HCT116 (cell line): ENCODE measurements around the gene MYBPC3. TPM values are rescaled to one million over a fixed set of nuclear protein-coding genes. Genes with fewer than 3 reads are reported as not detected.

Experiments
- ATAC-seq: fragments of 200-7000 bp; cut with Tn5 transposase; 2 replicates; pipeline ENCODE4 v1.9.1; 2020; ENCODE audit warnings: mild to moderate bottlenecking, moderate library complexity
- BruUV-seq: library from RNA; stranded (reverse); fragments of 400-500 nt; replicated peaks from 2 replicates; lab custom pipeline; 2021; lab: Mats Ljungman, UMichigan
- CTCF ChIA-PET: fragments of 300-600 bp; sonication (Branson Sonifier 250); formaldehyde crosslinking; loops from one replicate; lab custom pipeline; 2021; ENCODE audit warnings: antibody characterized with exemption; lab: Charles Lee
- POLR2A ChIA-PET: fragments of 300-600, 350-600 bp; sonication (Branson Sonifier 250); formaldehyde crosslinking; loops from one replicate; lab custom pipeline; 2021; ENCODE audit warnings: antibody characterized with exemption; lab: Charles Lee
- RAD21 ChIA-PET, 2 experiments: fragments of 300-600 bp; sonication (Branson Sonifier 250); formaldehyde crosslinking; loops; one replicate each; lab custom pipeline; 2023; ENCODE audit warnings: low total read pairs in 2 of 2; ENCODE audit not compliant: uncharacterized antibody in 2 of 2, unreplicated experiment in 2 of 2, low non-redundant PET in 1 of 2; lab: Charles Lee
- DNase-seq: peaks from one replicate; pipeline ENCODE4 v3.0.0-alpha.2; 2010; ENCODE audit warnings: low read depth, low spot score
- H2AFZ ChIP-seq: fragments of 200-600 bp; shearing (Covaris generic), sonication (generic); 2 replicates; pipeline ENCODE4 v1.6.1; 2017; ENCODE audit warnings: low read depth, mixed run types, mixed read lengths, antibody characterized with exemption, low read length; ENCODE audit not compliant: poor library complexity, severe bottlenecking
- H3K27ac ChIP-seq: 2 replicates; pipeline ENCODE4 v1.5.1; 2012; ENCODE audit warnings: low read depth, low read length
- H3K27me3 ChIP-seq: fragments of 200-600 bp; sonication (generic); 2 replicates; pipeline ENCODE4 v1.6.1; 2016; ENCODE audit warnings: mixed run types, low read length, mixed read lengths; ENCODE audit not compliant: insufficient read depth
- H3K36me3 ChIP-seq, 2 experiments: fragments of 200-500 bp in 1 of 2; fragments of 200-600 bp in 1 of 2; sonication (Bioruptor generic) in 1 of 2; sonication (generic) in 1 of 2; 2 replicates each; pipeline versions ENCODE4 v1.5.1 to v1.6.1; 2014 to 2016; ENCODE audit warnings: low read length in 2 of 2, inconsistent platforms in 1 of 2, mixed read lengths in 1 of 2, mixed run types in 1 of 2; ENCODE audit not compliant: insufficient read depth in 2 of 2, control insufficient read depth in 1 of 2
- H3K4me1 ChIP-seq, 2 experiments: fragments of 200-600 bp in 1 of 2; sonication (generic) in 1 of 2; 2 replicates each; pipeline versions ENCODE4 v1.5.1 to v1.6.1; 2012 to 2017; ENCODE audit warnings: low read length in 2 of 2, inconsistent platforms in 1 of 2, mild to moderate bottlenecking in 1 of 2, mixed read lengths in 1 of 2, mixed run types in 1 of 2, moderate library complexity in 1 of 2; ENCODE audit not compliant: insufficient read depth in 2 of 2, control insufficient read depth in 1 of 2
- H3K4me2 ChIP-seq: fragments of 200-600 bp; sonication (generic); 2 replicates; pipeline ENCODE4 v1.6.1; 2017; ENCODE audit warnings: mixed run types, low read length, mixed read lengths
- H3K4me3 ChIP-seq, 2 experiments: fragments of 200-600 bp in 1 of 2; sonication (generic) in 1 of 2; replicated peaks in 1 of 2; 2 replicates each; pipeline ENCODE4 v1.5.1; 2011 to 2016; ENCODE audit warnings: low read length in 2 of 2, control low read depth in 1 of 2, low read depth in 1 of 2, mild to moderate bottlenecking in 1 of 2, mixed read lengths in 1 of 2, mixed run types in 1 of 2
- H3K79me2 ChIP-seq: fragments of 200-600 bp; sonication (generic); 2 replicates; pipeline ENCODE4 v1.6.1; 2017; ENCODE audit warnings: mild to moderate bottlenecking, mixed run types, low read length, moderate library complexity, mixed read lengths; ENCODE audit not compliant: insufficient read depth
- H3K9ac ChIP-seq: fragments of 200-600 bp; sonication (generic); 2 replicates; pipeline ENCODE4 v1.6.1; 2016; ENCODE audit warnings: low read length, mixed read lengths
- H3K9me2 ChIP-seq: fragments of 200-600 bp; sonication (generic), shearing (Covaris generic); 2 replicates; pipeline ENCODE4 v1.6.1; 2017; ENCODE audit warnings: mixed run types, mild to moderate bottlenecking, moderate library complexity; ENCODE audit not compliant: insufficient read depth
- H3K9me3 ChIP-seq, 2 experiments: fragments of 200-500 bp in 1 of 2; fragments of 200-600 bp in 1 of 2; sonication (Bioruptor generic) in 1 of 2; sonication (generic) in 1 of 2; 2 replicates each; pipeline ENCODE4 v1.6.1; 2014 to 2017; ENCODE audit warnings: low read length in 2 of 2, mixed read lengths in 2 of 2, inconsistent platforms in 1 of 2, low read depth in 1 of 2, mild to moderate bottlenecking in 1 of 2, mixed run types in 1 of 2, moderate library complexity in 1 of 2; ENCODE audit not compliant: control insufficient read depth in 1 of 2, insufficient read depth in 1 of 2
- H4K20me1 ChIP-seq: fragments of 200-600 bp; sonication (generic), shearing (Covaris generic); 2 replicates; pipeline ENCODE4 v1.6.1; 2017; ENCODE audit warnings: mixed run types, mild to moderate bottlenecking, moderate library complexity; ENCODE audit not compliant: insufficient read depth
- ATF3 ChIP-seq: IDR thresholded peaks from 2 replicates; pipeline ENCODE4 v1.6.1; 2012
- CTCF ChIP-seq, 3 experiments: fragments of 200-600 bp in 1 of 3; sonication (generic) in 1 of 3; IDR thresholded peaks in 2 of 3; conservative IDR thresholded peaks in 1 of 3; 2 replicates each; pipeline ENCODE4 v1.5.1; 2012 to 2017; ENCODE audit warnings: low read depth in 2 of 3, low read length in 2 of 3, antibody characterized with exemption in 1 of 3, borderline replicate concordance in 1 of 3, control low read depth in 1 of 3, mild to moderate bottlenecking in 1 of 3, mixed read lengths in 1 of 3, mixed run types in 1 of 3, moderate library complexity in 1 of 3; ENCODE audit not compliant: insufficient read depth in 1 of 3
- FOSL1 ChIP-seq: IDR thresholded peaks from 2 replicates; pipeline ENCODE4 v1.6.1; 2012; ENCODE audit warnings: low read depth
- JUND ChIP-seq: IDR thresholded peaks from 2 replicates; pipeline ENCODE4 v1.6.1; 2012
- MAX ChIP-seq: IDR thresholded peaks from 2 replicates; pipeline ENCODE4 v1.6.1; 2012
- POLR2A ChIP-seq: IDR thresholded peaks from 2 replicates; pipeline ENCODE4 v1.7.0; 2011; ENCODE audit warnings: borderline replicate concordance; ENCODE audit not compliant: insufficient read depth, insufficient read length; ENCODE audit errors: extremely low read depth
- POLR2AphosphoS5 ChIP-seq: IDR thresholded peaks from 2 replicates; pipeline ENCODE4 v1.6.1; 2011; ENCODE audit warnings: mild to moderate bottlenecking, low read depth, low read length, moderate library complexity
- SRF ChIP-seq: IDR thresholded peaks from 2 replicates; pipeline ENCODE4 v1.6.1; 2012; ENCODE audit warnings: low read depth
- ZBTB33 ChIP-seq: IDR thresholded peaks from 2 replicates; pipeline ENCODE4 v1.6.1; 2011; ENCODE audit warnings: mild to moderate bottlenecking, low read length, moderate library complexity; ENCODE audit not compliant: insufficient replicate concordance; ENCODE audit errors: extremely low read depth
- ZFX ChIP-seq: fragments of 450-650 bp; IDR thresholded peaks from 2 replicates; pipeline ENCODE4 v1.6.1; 2017
- intact Hi-C: fragments of 100-400 bp; cut with micrococcal nuclease; formaldehyde crosslinking; loops from 2 replicates; pipeline ENCODE4 v1.10.0; 2022
- total RNA-seq: library from RNA; stranded (reverse); gene quantifications from one replicate; pipeline ENCODE4 v1.2.1, GENCODE V29; 2021; ENCODE audit not compliant: unreplicated experiment

The MYBPC3 gene
- total RNA-seq, 1 experiment from 2014 or later, result 0.25 TPM

GRCh38 chr11:47342036-47342803 lies 10.3 kb downstream of the MYBPC3 start:
- ChIA-PET POLR2A (no interaction called here), RAD21 (no interaction called here), CTCF (no interaction called here)
- Histone ChIP-seq H2AFZ (no peak overlapping the region), H3K4me2 (no peak overlapping the region), H3K27me3 (no peaks in the 10 kb centered on the region), H4K20me1 (no peaks in the 10 kb centered on the region), H3K9me3 (no peaks in the 10 kb centered on the region), H3K9ac (no peak overlapping the region), H3K79me2 (no peaks in the 10 kb centered on the region), H3K27ac (no peak overlapping the region), H3K4me3 (no peak overlapping the region), H3K4me1 (peaks cover under 1 to 5% of the 10 kb centered on the region in 2 experiments; a peak in 3 of 4 replicates), H3K36me3 (no peaks in the 10 kb centered on the region), H3K9me2 (no peaks in the 10 kb centered on the region)
- DNase-seq, result no peak
- intact Hi-C loops, result no loop called here
- no peak for TF ChIP-seq JUND
- TF ChIP-seq ZBTB33, result no peak
- TF ChIP-seq POLR2AphosphoS5, result no peak
- TF ChIP-seq POLR2A, result no peak
- no peak for TF ChIP-seq ZFX
- TF ChIP-seq ATF3, result no peak
- no peak for TF ChIP-seq SRF
- TF ChIP-seq CTCF (IDR thresholded peaks at IDR 0.05 in 2 of 3, conservative IDR thresholded peaks at IDR 0.05 in 1 of 3; ENCODE audit: borderline replicate concordance in 1 of 3, insufficient read depth in 1 of 3, low read depth in 2 of 3, low read length in 2 of 3), result no peak
- no peak for TF ChIP-seq MAX
- TF ChIP-seq FOSL1, result no peak
- ATAC-seq, result no peak
- BruUV-seq, result no TSS peak
